Fibroblast of lung (primary cell): Measurements from ENCODE around the gene AKR1B15.

Source experiments
- CTCF ChIP-seq, 2 donors: IDR thresholded peaks in 1 of 2; conservative IDR thresholded peaks in 1 of 2; 1 replicate in 1 of 2; 2 replicates in 1 of 2; pipeline ENCODE4 v1.5.1; 2011 to 2012; ENCODE audit warnings: low read length in 2 of 2, control low read depth in 1 of 2, inconsistent platforms in 1 of 2, low read depth in 1 of 2, mild to moderate bottlenecking in 1 of 2
- EZH2 ChIP-seq: IDR thresholded peaks from 2 replicates; pipeline ENCODE4 v1.5.1; 2012; ENCODE audit warnings: low read length, control low read depth, mild to moderate bottlenecking; ENCODE audit errors: missing control alignments

- TF ChIP-seq CTCF (conservative IDR thresholded peaks at IDR 0.05 in 1 of 2, IDR thresholded peaks at IDR 0.05 in 1 of 2; ENCODE audit: low read depth in 1 of 2, low read length in 2 of 2), result no peak
- TF ChIP-seq EZH2, result no peak
Measured at GRCh38 chr7:134601459-134601858, 52.5 kb downstream of the AKR1B15 start.
